K562 (cell line): ENCODE results near the gene HOXA7. TPM values are rescaled to one million over a fixed set of nuclear protein-coding genes. Genes with fewer than 3 reads are reported as not detected.

Source experiments
- ATAC-seq: fragments of 200-7000 bp; cut with Tn5 transposase; 3 replicates; pipeline ENCODE4 v1.9.1; 2020; ENCODE audit warnings: moderate library complexity
- BruUV-seq: library from RNA; stranded (reverse); fragments of 400-500 nt; replicated peaks from 2 replicates; lab custom pipeline; 2021; lab: Mats Ljungman, UMichigan
- CTCF ChIA-PET: fragments of 300-600 bp; formaldehyde crosslinking; extraction: SDS; loops from one replicate; lab custom pipeline; 2021; ENCODE audit warnings: low intra/inter-chr PET ratio; lab: Yijun Ruan, JAX
- POLR2A ChIA-PET: fragments of 300-600, 350-650 bp; sonication (Branson Sonifier 250); formaldehyde crosslinking; extraction: SDS; loops from one replicate; lab custom pipeline; 2021; ENCODE audit warnings: antibody characterized with exemption, inconsistent platforms; lab: Yijun Ruan, JAX
- DNase-seq, 4 experiments: peaks; one replicate each; pipeline versions ENCODE4 v3.0.0 to v3.0.0-alpha.2; 2011 to 2018; ENCODE audit warnings: low spot score in 3 of 4, mixed read lengths in 3 of 4; ENCODE audit errors: extremely low read depth in 1 of 4
- FAIRE-seq: peaks from 2 replicates; lab custom pipeline; 2011; peaks lifted over from hg19 to GRCh38; lab: Jason Lieb, UNC
- H2AFZ ChIP-seq: 2 replicates; pipeline ENCODE4 v1.6.0; 2011; ENCODE audit warnings: low read depth, low read length, control low read depth, inconsistent platforms
- H3K27ac ChIP-seq: fragments of 200-600 bp; 3 replicates; pipeline ENCODE4 v1.8.0; 2011; ENCODE audit warnings: low read depth, mild to moderate bottlenecking, control low read depth, inconsistent platforms, low read length, moderate library complexity, mixed read lengths; ENCODE audit errors: extremely low read depth
- H3K27me3 ChIP-seq, 2 experiments: fragments of 300-600 bp in 1 of 2; 2 replicates in 1 of 2; 3 replicates in 1 of 2; pipeline versions ENCODE4 v1.6.0 to v1.8.0; 2011; ENCODE audit warnings: inconsistent platforms in 2 of 2, low read length in 2 of 2, mild to moderate bottlenecking in 1 of 2, mixed read lengths in 1 of 2, moderate library complexity in 1 of 2; ENCODE audit not compliant: control insufficient read depth in 2 of 2, insufficient read depth in 2 of 2
- H3K36me3 ChIP-seq: fragments of 300-600 bp; 3 replicates; pipeline ENCODE4 v1.8.0; 2011; ENCODE audit warnings: mild to moderate bottlenecking, low read length, inconsistent platforms; ENCODE audit not compliant: control insufficient read depth, insufficient read depth
- H3K4me1 ChIP-seq, 2 experiments: fragments of 200-600 bp in 1 of 2; replicated peaks in 1 of 2; 2 replicates in 1 of 2; 3 replicates in 1 of 2; pipeline versions ENCODE4 v1.5.1 to v1.8.0; 2011; ENCODE audit warnings: inconsistent platforms in 2 of 2, low read length in 2 of 2, mild to moderate bottlenecking in 1 of 2, mixed read lengths in 1 of 2, moderate library complexity in 1 of 2; ENCODE audit not compliant: control insufficient read depth in 2 of 2, insufficient read depth in 2 of 2
- H3K4me2 ChIP-seq: 2 replicates; pipeline ENCODE4 v1.6.1; 2011; ENCODE audit warnings: low read length, control low read depth, inconsistent platforms, mixed read lengths; ENCODE audit not compliant: insufficient read depth
- H3K4me3 ChIP-seq: fragments of 200-600 bp; sonication (generic), shearing (Covaris generic); 2 replicates; pipeline ENCODE4 v1.5.1; 2016; ENCODE audit warnings: control low read depth, inconsistent platforms
- H3K79me2 ChIP-seq: fragments of 200-600 bp; 3 replicates; pipeline ENCODE4 v1.8.0; 2011; ENCODE audit warnings: low read length, inconsistent platforms; ENCODE audit not compliant: control insufficient read depth, insufficient read depth
- H3K9ac ChIP-seq, 2 experiments: 2 replicates each; pipeline versions ENCODE4 v1.6.0 to v1.6.1; 2011; ENCODE audit warnings: low read depth in 2 of 2, low read length in 2 of 2, control low read depth in 1 of 2, inconsistent platforms in 1 of 2, mild to moderate bottlenecking in 1 of 2, mixed read lengths in 1 of 2; ENCODE audit not compliant: insufficient read depth in 1 of 2
- H3K9me1 ChIP-seq: one replicate; pipeline ENCODE4 v1.6.0; 2011; ENCODE audit warnings: inconsistent platforms, mild to moderate bottlenecking, low read length, moderate library complexity; ENCODE audit not compliant: control insufficient read depth, insufficient read depth
- H3K9me3 ChIP-seq: replicated peaks from 2 replicates; pipeline ENCODE4 v1.5.1; 2011; ENCODE audit warnings: low read depth, low read length, inconsistent platforms; ENCODE audit not compliant: control insufficient read depth, insufficient read depth
- H4K20me1 ChIP-seq: replicated peaks from 2 replicates; pipeline ENCODE4 v1.6.1; 2011; ENCODE audit warnings: low read length, inconsistent platforms, mixed read lengths; ENCODE audit not compliant: control insufficient read depth, insufficient read depth
- CSDE1 ChIP-seq, 2 experiments: fragments of 450-650 bp; IDR thresholded peaks; 2 replicates each; pipeline ENCODE4 v1.6.1; 2016; ENCODE audit warnings: mild to moderate bottlenecking in 1 of 2
- SNIP1 ChIP-seq: fragments of 450-650 bp; IDR thresholded peaks from 2 replicates; pipeline ENCODE4 v1.7.1; 2017; ENCODE audit warnings: low read depth, mild to moderate bottlenecking
- TCFL5 ChIP-seq: fragments of 250-450 bp; sonication (Bioruptor Pico); conservative IDR thresholded peaks from 2 replicates; pipeline ENCODE4 v1.6.1; 2021; ENCODE audit warnings: mild to moderate bottlenecking, moderate library complexity, matching md5 sums
- TFAP4 ChIP-seq: sonication (generic); formaldehyde crosslinking; IDR thresholded peaks from 2 replicates; pipeline ENCODE4 v1.8.0; 2022; ENCODE audit warnings: missing genetic modification reagents, mild to moderate bottlenecking, moderate library complexity, borderline replicate concordance
- THRAP3 ChIP-seq: fragments of 450-650 bp; IDR thresholded peaks from 2 replicates; pipeline ENCODE4 v1.6.1; 2016; ENCODE audit warnings: mild to moderate bottlenecking, inconsistent platforms, borderline replicate concordance
- UBTF ChIP-seq, 2 experiments: IDR thresholded peaks; 2 replicates each; pipeline ENCODE4 v1.6.1; 2012; ENCODE audit warnings: improper control_type of control experiment in 2 of 2, low read depth in 2 of 2, low read length in 2 of 2, borderline replicate concordance in 1 of 2
- WGBS: fragments of 100-300 bp; shearing (Covaris generic); methylation state at CpG from one replicate; pipeline ENCODE4 v1.1.6; 2016; ENCODE audit warnings: low coverage, mixed read lengths; ENCODE audit not compliant: insufficient coverage; ENCODE audit errors: missing lambda C conversion rate; 5-methylcytosine and 5-hydroxymethylcytosine counted together
- in situ Hi-C: fragments of 300-500 bp; cut with MboI; formaldehyde crosslinking; loops from 4 replicates; pipeline ENCODE4 v1.15.0; 2018; ENCODE audit warnings: inconsistent platforms, mixed read lengths
- intact Hi-C: fragments of 100-400 bp; cut with micrococcal nuclease; formaldehyde crosslinking; loops from 2 replicates; pipeline ENCODE4 v1.14.2; 2022
- polyA plus RNA-seq, 8 experiments: library from polyadenylated mRNA; depleted of rRNA in 4 of 8; stranded (reverse) in 5 of 8; unstranded in 3 of 8; fragments of >200 nt; fragmentation: Nextera tagmentation in 2 of 8; fragmentation: Illumina TruSeq in 1 of 8; extraction: Ambion mirVana in 2 of 8; extraction: Trizol in 1 of 8; gene quantifications; 2 replicates each; pipeline versions ENCODE4 v1.2.1 to v1.2.3, GENCODE V29; 2011 to 2014; ENCODE audit warnings: inconsistent platforms in 1 of 8, missing spikeins in 1 of 8
- total RNA-seq, 7 experiments: library from RNA; depleted of rRNA in 6 of 7; stranded (reverse); fragments of >200 nt in 6 of 7; fragmentation: Illumina TruSeq in 2 of 7; extraction: Trizol in 2 of 7; gene quantifications; 2 replicates each; pipeline versions ENCODE4 v1.2.1 to v1.2.3, GENCODE V29; 2011 to 2021; ENCODE audit warnings: low replicate concordance in 1 of 7
- TF ChIP-seq, protein P1 (sequence below): fragments of 250-450 bp; sonication (Bioruptor Pico); IDR thresholded peaks from 2 replicates; pipeline ENCODE4 v1.8.0; 2021; ENCODE audit warnings: moderate library complexity, mild to moderate bottlenecking, inconsistent platforms

Gene HOXA7
- total and polyA plus RNA-seq, 9 of the 15 experiments (the other 6 are each of a cell fraction or from before 2014, with no cell fraction given): not detected

DNA sequence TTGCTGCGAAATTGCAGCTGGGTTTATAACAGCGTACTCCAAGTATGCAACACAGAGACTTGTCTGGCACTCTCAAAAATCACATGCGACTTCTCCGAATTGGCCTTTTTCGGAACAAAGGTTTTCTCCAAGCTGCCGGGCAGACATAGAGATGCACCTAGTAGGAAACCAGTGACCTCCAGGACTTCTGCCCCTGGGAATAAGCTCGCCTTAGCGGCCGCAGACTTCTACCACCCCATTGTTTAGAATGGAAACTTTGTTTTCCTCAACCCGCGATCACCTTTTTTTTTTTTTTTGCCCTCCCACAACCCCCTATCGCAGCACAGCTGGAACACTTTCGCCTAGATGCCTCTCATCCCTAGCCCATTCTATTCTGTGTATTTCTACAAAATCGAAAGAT is 22.6 kb upstream of the HOXA7 start:
- Histone ChIP-seq H3K79me2 (no peaks in the 10 kb centered on the region), H3K27ac (no peak overlapping the region)
- BruUV-seq: no TSS peak

More for the DNA sequence above, 22.6 kb upstream of the HOXA7 start:
- WGBS: 15% methylated on average over 9 of the region's 14 CpGs
- no peaks in the 10 kb centered on the region for H3K36me3 ChIP-seq
- H4K20me1 ChIP-seq: no peaks in the 10 kb centered on the region
- no peaks in the 10 kb centered on the region for H3K9me1 ChIP-seq
- POLR2A ChIA-PET: interaction anchor here (0.6 kb wide), 1 partner anchor 16 kb away, joined by 3 read pairs; no protein-coding TSS in a partner anchor
- no peak overlapping the region for H3K9ac ChIP-seq
- intact Hi-C loops (no loop called here), in situ Hi-C loops (no loop called here)
- H3K9me3 ChIP-seq: no peaks in the 10 kb centered on the region; the same call in 1 of the 2 replicates
- no peak overlapping the region for H2AFZ ChIP-seq
- FAIRE-seq (no peak), DNase-seq (no peak), ATAC-seq (no peak)
- H3K4me3 ChIP-seq: no peak overlapping the region
- no peak overlapping the region for H3K4me2 ChIP-seq
- peaks cover 39 to 79% of the 10 kb centered on the region in 2 experiments for H3K27me3 ChIP-seq
- peaks cover 0 to 12% of the 10 kb centered on the region in 2 experiments; a peak in 1 of 5 replicates for H3K4me1 ChIP-seq
- no peak for TF ChIP-seq TFAP4 (CRISPR knock-in tag)
- TF ChIP-seq, protein P1, sequence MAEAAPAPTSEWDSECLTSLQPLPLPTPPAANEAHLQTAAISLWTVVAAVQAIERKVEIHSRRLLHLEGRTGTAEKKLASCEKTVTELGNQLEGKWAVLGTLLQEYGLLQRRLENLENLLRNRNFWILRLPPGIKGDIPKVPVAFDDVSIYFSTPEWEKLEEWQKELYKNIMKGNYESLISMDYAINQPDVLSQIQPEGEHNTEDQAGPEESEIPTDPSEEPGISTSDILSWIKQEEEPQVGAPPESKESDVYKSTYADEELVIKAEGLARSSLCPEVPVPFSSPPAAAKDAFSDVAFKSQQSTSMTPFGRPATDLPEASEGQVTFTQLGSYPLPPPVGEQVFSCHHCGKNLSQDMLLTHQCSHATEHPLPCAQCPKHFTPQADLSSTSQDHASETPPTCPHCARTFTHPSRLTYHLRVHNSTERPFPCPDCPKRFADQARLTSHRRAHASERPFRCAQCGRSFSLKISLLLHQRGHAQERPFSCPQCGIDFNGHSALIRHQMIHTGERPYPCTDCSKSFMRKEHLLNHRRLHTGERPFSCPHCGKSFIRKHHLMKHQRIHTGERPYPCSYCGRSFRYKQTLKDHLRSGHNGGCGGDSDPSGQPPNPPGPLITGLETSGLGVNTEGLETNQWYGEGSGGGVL (CRISPR knock-in tag): no peak
- TF ChIP-seq THRAP3: no peak
- TF ChIP-seq SNIP1: no peak
- no peak for TF ChIP-seq TCFL5
- TF ChIP-seq CSDE1 (IDR thresholded peaks at IDR 0.05): no peak
- no peak for TF ChIP-seq UBTF (IDR thresholded peaks at IDR 0.05; ENCODE audit: borderline replicate concordance in 1 of 2, low read depth in 2 of 2, low read length in 2 of 2)
- CTCF ChIA-PET: interaction anchor here (0.7 kb wide), 1 partner anchor 812 kb away, joined by 6 read pairs; no protein-coding TSS in a partner anchor
